Ectodermal cell (in vitro differentiated cells): ENCODE measurements around the gene VWA5A.

ENCODE experiments used
- H3K27ac ChIP-seq: 2 replicates; pipeline ENCODE4 v1.7.0; 2013; ENCODE audit warnings: mild to moderate bottlenecking, low read depth, low read length; ENCODE audit not compliant: insufficient read depth, poor library complexity, severe bottlenecking
- H3K27me3 ChIP-seq: 2 replicates; pipeline ENCODE4 v1.7.0; 2013; ENCODE audit warnings: mild to moderate bottlenecking, low read length; ENCODE audit not compliant: insufficient read depth, control insufficient read depth, poor library complexity, severe bottlenecking
- H3K36me3 ChIP-seq: one replicate; pipeline ENCODE4 v1.7.0; 2013; ENCODE audit warnings: low read length; ENCODE audit not compliant: control insufficient read depth, insufficient read depth
- H3K4me1 ChIP-seq: one replicate; pipeline ENCODE4 v1.7.0; 2013; ENCODE audit warnings: low read length; ENCODE audit not compliant: control insufficient read depth, insufficient read depth
- H3K4me3 ChIP-seq: 2 replicates; pipeline ENCODE4 v1.7.0; 2013; ENCODE audit warnings: low read depth, low read length, control low read depth; ENCODE audit not compliant: insufficient read depth
- H3K9me3 ChIP-seq: 2 replicates; pipeline ENCODE4 v1.7.0; 2013; ENCODE audit warnings: mild to moderate bottlenecking, low read length, moderate library complexity; ENCODE audit not compliant: control insufficient read depth
- WGBS, 2 experiments: methylation state at CpG; one replicate each; pipeline ENCODE4 v1.1.7; 2013; ENCODE audit warnings: missing lambda C conversion rate in 2 of 2; 5-methylcytosine and 5-hydroxymethylcytosine counted together

Gene VWA5A

DNA sequence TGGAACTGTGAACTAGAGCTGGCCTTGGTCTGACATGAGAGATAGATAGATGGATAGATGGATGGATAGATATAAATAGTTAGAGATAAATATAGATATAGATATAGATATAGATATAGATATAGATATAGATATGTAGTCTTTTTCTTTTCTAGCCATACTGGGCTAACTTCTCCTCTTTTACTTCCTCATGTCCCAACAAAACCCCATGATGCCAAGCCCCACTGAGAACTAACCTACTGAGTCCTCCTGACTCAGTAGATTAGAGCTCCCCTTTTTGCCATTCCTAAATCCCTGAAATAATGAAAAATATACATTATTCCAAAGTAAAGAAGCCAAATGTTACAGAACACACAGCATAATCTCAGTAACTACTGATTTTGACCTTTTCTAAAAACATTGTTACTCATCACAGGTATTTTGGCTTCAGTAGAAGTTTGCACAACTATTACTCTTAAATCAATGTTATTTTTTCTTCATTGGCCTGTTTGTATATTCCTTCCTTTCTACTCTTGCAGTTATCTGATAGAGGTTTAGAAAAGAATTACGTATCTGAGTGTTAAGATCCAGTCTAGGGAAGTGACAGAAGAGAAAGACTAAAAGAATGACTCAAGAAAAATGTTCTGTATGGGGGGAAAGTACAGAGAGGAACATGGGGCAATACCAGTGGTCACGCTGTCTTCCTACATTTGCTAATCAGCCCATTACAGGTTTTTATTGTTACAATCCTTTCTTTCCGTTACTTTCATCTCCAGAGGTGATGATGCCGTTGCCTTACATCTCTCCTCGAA lies 61.9 kb downstream of the VWA5A start:
- peaks cover 10% of the 10 kb centered on the region for H3K4me1 ChIP-seq
- H3K27me3 ChIP-seq = no peaks in the 10 kb centered on the region
- 92 to 94% methylated on average over 5 of the region's 5 CpGs for WGBS, 2 experiments
- H3K36me3 ChIP-seq = no peaks in the 10 kb centered on the region
- H3K9me3 ChIP-seq = no peaks in the 10 kb centered on the region
- H3K27ac ChIP-seq = no peak overlapping the region
- no peak overlapping the region for H3K4me3 ChIP-seq

DNA sequence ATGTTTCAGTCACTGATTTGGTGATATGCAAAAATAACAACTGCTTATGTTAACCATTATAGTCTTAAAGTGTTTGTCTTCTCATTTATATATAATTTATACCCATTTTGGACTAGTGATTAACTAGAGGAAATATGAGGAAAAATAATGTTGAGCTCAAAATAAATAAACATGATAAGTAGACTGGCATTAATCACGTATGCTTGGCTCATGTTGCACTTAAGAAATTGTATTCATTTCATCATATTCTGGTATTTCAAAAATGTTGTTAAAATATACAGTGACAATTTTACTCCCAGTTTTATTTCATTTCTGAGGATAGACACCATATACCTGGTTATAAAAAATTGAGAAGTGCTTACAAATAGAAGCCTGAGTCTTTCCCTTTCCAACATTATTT lies 64.1 kb downstream of the VWA5A start:
- Histone ChIP-seq H3K4me3 (no peak overlapping the region), H3K4me1 (peaks cover 3% of the 10 kb centered on the region), H3K27me3 (no peaks in the 10 kb centered on the region), H3K9me3 (no peaks in the 10 kb centered on the region), H3K27ac (no peak overlapping the region), H3K36me3 (no peaks in the 10 kb centered on the region)
- 100% methylated on average over 1 of the region's 1 CpG; no CpG with 5 or more reads in 1 of the 2 experiments for WGBS, 2 experiments

DNA sequence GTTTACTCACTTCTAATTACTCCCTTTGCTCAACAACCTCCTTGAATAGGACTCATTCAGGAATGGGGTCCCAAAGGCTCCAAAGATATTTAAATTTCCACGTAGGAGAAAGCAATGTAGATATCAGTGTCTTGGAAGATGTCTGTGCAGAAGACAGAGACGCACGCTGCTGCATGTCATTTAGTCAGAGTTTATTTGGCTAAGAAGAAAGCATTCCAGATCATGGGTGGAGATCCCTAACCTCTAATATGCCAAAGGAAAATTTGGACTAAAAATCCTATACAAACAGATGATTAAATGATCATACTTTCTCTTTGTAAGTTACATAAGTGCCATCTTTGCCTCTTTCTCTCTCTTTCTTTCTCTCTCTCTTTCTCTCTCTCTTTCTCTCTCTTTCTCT lies 67.8 kb downstream of the VWA5A start, which contains the start of gene OR10D3:
OR10D3 (plus strand) TSS at position 278 of the 400 bp plus-strand sequence. CDS start 1,925 bp downstream, outside the sequence.
- Histone ChIP-seq H3K27ac (no peak within 1 kb of the TSS), H3K9me3 (no peaks in the 10 kb centered on the region), H3K36me3 (no peaks in the 10 kb centered on the region), H3K4me3 (no peak within 1 kb of the TSS), H3K27me3 (no peaks in the 10 kb centered on the region), H3K4me1 (no peaks in the 10 kb centered on the region)
- 67 to 69% methylated on average over 3 of the region's 3 CpGs for WGBS, 2 experiments

DNA sequence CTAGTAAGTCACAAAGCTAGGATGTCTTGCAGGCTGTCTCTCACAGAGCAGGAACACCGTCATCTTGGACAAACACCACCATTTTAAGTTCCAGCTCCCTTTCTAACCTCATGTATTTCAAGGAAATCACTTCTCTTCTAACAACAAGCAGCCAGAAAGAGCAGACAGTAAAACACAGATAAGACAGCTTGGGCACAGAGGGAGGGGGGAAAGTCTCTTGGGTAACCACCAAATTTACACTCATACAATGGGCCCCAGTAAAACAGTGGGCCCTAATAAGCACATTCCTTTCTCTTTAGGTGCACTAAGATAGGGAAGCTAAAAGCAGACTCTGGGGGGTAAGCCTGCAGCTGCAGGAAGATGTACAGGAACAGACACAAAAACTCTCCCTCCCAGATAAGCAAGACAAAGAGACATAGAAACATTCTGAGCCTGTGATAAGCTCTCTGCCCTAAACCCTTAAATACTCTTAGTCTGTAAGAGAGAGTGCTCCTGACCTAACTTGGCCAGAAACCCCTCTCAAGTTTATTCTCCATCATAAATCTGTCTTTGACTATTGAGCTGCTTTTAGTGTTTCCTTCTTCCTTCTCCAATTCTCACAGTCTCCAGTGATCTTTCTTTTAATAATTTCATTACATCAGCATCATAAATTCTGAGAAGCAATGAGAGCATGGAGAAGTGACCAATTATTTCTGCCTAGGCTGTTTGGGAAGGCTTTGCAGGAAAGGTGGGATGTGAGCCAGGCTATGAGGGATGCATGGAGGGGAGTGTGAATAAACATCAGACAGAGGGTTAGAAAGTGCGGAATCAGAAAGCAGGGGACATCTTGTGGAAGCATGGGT lies 75.3 kb downstream of the VWA5A start:
- Histone ChIP-seq H3K36me3 (no peaks in the 10 kb centered on the region), H3K4me1 (peaks cover 8% of the 10 kb centered on the region), H3K27me3 (no peaks in the 10 kb centered on the region), H3K9me3 (no peaks in the 10 kb centered on the region), H3K4me3 (no peak overlapping the region), H3K27ac (no peak overlapping the region)
- 91 to 98% methylated on average over 2 of the region's 2 CpGs for WGBS, 2 experiments

DNA sequence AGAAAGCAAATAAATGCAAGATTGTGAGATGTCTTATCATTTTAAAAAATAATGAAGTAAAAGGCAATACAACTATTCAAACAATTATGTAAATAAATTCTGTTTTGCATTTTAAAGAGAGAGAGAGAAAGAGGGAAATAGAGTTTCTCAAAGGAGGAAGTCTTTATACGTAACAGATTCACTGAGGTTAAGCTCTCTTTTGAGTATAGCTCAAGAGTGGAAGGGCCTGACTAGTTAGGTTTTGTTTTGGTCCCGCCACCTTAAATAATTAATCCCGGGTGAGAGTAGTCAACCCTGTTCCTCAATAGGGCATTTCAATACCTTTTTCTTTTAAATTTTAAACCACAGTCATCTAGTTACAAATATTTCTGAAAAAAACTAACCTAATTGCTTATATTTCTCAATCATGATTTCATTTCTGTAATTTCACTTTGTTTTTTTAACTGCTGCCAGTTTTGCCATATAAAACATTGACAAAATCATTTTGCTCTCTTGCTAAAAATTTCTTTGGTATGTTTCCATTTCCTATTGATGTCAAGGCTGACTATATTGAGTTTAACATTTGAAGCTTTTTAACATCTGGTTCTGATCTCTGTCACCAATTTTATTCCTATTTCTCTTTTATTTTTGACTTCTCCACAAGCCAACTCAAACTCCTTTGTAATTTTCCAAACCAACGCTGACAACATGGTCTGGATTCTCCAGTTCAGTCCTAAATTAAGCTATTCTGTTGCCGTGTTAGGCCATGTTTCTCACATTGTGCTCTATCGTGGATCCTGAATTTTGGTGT lies 78.2 kb downstream of the VWA5A start:
- H3K4me1 ChIP-seq = peaks cover 8% of the 10 kb centered on the region
- no peak overlapping the region for H3K27ac ChIP-seq
- WGBS, 2 experiments = 78 to 85% methylated on average over 6 of the region's 6 CpGs
- H3K36me3 ChIP-seq = no peaks in the 10 kb centered on the region
- H3K9me3 ChIP-seq = no peaks in the 10 kb centered on the region
- H3K4me3 ChIP-seq = no peak overlapping the region
- no peaks in the 10 kb centered on the region for H3K27me3 ChIP-seq

DNA sequence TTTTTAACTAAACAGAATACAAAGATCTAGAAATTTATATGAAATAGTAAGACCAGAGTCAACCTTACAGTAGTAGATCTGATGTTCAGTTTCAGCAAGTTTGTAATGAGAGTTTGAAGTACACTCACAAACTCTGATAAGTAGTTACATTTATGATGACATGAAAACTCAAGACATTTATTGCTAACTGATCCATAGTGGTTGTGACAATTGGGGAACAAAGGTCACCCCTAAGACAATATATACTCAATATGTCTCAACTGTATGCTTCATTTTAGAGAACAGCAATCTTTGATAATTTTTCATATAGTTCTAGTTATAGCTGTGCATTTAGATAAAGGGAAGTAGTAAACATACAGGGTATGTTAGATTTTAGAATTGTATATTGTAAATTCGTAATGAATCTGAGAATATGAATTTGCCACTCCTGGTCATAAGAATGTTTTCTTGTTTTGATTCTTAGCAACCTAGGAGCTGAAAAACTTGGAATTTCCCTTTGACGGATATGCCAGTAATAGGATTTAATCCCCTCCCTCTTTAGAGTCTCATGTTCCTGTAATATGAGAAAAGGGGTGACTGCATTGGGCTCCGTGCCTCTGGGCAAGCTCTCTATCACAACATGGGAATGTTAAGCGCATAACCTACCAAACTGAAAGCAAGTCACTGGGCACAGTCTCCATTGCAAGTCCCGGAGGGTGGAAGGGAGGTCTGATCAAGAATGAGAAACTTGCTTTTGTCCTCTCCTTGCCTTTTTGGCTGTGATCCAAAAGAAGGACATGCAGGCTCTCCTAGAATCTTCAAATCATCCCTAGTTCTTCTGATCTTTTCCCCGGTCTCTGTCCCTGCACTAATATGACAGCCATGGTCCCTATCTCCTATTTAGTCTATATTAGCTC lies 79.3 kb downstream of the VWA5A start:
- no peaks in the 10 kb centered on the region for H3K9me3 ChIP-seq
- WGBS, 2 experiments = 89 to 93% methylated on average over 5 to 6 of the region's 6 CpGs
- peaks cover 8% of the 10 kb centered on the region for H3K4me1 ChIP-seq
- no peak overlapping the region for H3K4me3 ChIP-seq
- no peak overlapping the region for H3K27ac ChIP-seq
- H3K27me3 ChIP-seq = no peaks in the 10 kb centered on the region
- no peaks in the 10 kb centered on the region for H3K36me3 ChIP-seq

DNA sequence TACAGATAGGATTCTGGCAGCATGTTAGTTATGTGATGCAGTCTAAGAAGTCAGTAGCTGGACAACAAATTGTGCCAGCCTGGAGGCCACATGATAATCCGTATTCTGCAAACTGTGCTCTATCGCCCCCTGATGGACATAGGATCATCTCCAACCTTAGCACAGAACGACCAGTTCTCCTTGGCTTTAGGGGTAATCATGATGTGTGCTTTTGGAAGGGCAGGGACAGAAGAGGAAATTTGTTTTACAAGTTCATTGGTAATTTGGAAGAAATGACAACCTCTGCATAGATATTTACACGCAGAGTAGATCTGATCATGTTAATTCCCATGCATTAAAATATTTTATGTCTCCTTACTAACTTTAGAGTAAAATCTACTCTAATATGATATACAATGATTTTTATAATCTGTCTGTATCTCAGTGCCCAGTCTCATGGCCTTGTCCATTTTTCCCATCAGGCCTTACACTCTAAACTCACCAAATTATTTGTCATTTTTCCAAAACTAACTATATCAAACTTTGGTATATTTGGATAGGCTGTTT lies 80.0 kb downstream of the VWA5A start:
- WGBS, 2 experiments = 31 to 52% methylated on average over 3 to 4 of the region's 4 CpGs

More for the DNA sequence above, 80.0 kb downstream of the VWA5A start:
- no peaks in the 10 kb centered on the region for H3K27me3 ChIP-seq
- H3K27ac ChIP-seq = no peak overlapping the region
- no peaks in the 10 kb centered on the region for H3K9me3 ChIP-seq
- H3K36me3 ChIP-seq = no peaks in the 10 kb centered on the region
- no peak overlapping the region for H3K4me3 ChIP-seq
- H3K4me1 ChIP-seq = peaks cover 2% of the 10 kb centered on the region
